Activated CD4-positive, CD25-positive, alpha-beta regulatory T cell treated with anti-CD3 and anti-CD28 coated beads, Interleukin-2, amount 50 U/mL, for 16 hours (primary cell): ENCODE data around the gene PIAS4.
"Not testable (repeated sequence)": the region's sequence is repeated elsewhere in the genome, so short reads cannot be mapped to it uniquely, and the experiment has no call there.

Experiments
- DNase-seq: peaks from one replicate; pipeline ENCODE4 v3.0.0-alpha.2; 2020; ENCODE audit warnings: low read depth, low spot score

PIAS4 gene, protein sequence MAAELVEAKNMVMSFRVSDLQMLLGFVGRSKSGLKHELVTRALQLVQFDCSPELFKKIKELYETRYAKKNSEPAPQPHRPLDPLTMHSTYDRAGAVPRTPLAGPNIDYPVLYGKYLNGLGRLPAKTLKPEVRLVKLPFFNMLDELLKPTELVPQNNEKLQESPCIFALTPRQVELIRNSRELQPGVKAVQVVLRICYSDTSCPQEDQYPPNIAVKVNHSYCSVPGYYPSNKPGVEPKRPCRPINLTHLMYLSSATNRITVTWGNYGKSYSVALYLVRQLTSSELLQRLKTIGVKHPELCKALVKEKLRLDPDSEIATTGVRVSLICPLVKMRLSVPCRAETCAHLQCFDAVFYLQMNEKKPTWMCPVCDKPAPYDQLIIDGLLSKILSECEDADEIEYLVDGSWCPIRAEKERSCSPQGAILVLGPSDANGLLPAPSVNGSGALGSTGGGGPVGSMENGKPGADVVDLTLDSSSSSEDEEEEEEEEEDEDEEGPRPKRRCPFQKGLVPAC

DNA sequence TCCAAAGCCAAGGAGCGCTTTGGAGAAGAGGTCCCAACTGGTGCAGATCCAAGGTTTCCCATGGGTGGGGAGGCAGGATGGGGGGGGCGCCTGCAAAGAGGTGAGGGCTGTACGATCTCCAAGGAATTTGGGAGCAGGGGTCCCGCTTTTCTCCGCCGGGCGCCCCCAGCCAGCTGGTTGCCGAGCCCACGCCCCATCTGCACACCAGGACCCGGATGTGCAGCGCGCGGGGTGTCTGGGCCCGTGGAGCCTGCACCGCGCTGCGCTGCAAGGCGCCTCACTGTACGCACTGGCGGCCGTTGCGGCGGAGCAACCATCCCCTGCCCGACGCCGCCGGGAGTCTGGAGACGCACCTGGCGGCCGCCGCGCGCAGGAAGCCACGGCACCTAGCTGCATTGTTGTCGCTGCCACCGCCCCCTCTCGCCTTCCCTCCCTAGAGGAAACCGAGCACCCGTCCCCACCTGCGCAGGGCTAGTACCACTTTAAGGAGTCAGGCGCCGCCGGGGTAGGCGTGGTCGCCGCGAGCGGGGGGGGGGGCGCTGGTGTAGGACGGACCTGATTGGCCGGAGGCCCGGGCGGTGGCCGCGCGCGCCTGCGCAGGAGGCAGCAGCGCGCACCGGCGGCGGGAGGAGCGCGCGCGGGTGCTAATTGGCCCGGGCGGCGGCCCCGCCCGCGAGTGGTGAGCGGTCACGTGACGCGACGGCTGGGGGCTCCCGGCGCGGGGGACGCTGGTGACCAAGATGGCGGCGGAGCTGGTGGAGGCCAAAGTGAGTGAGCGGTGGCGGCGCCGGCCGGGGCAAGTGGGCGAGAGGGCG is at the start of gene PIAS4:
Gene PIAS4 (plus strand): TSS at position 716 of the 815 bp plus-strand sequence. CDS start 25 bp downstream, at position 741.
- peak; percentile 88 for DNase-seq

DNA sequence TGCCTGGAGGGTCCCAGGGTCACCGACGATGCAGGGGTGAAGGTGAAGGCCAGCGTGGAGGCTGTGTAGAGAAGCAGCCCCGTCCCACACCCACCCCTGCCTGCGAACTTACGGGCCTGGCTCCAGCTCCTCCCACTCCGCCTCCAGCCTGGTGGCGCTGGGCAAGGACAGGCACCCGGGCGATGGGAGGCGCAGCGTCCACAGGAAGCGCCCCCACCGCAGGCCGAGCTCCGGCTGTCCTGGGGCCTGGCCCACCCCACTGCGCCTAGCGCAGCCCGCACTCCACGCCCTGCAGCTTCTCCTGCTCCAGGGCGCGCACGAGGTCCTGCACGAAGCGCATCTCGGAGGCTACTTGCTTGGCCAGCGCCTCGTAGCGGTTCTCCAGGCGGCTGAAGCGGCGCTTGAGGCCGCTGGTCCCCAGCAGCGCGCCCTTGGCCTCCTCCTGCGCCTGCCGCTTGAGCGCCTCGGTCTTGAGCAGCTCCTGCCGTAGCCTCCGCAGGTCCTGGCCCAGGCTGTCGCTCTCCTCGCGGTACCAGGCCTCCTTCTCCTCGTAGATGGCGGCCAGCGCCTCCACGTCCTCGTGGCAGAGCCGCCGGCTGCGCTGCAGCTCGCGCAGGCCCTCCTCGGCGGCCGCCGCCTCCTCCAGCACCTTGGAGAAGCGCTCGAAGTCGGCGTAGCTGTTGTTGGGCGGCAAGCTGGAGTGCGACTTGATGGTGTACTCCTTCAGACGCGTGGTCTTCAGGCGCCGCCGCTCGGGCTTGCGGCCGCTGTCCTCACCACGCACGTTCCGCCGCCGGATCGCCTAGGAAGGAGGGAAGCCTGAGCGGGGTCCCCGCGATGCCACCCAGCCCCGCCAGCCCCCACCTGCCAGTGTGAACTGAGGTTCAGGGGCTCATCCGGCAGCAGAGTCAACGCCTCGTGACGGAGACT is 48.4 kb upstream of the PIAS4 start:
- DNase-seq, result no peak

DNA sequence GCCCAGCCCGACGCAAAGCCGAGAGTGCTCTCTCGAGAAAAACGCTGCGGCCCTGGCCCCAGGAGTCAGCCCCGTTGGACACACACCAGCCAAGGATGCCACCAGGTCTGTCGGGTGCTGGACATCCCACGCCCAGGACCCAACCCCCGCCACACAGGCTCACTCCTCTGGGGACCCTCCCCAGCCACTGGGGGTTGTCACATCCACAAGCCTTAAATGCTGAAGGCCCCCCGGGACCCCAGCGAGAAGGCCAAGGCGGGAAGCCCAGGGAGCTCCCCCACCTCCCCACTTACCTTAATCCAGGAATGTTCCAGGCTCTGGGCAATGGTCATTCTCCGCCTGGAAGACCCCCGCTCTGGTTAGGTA is 47.8 kb upstream of the PIAS4 start:
- no peak for DNase-seq

DNA sequence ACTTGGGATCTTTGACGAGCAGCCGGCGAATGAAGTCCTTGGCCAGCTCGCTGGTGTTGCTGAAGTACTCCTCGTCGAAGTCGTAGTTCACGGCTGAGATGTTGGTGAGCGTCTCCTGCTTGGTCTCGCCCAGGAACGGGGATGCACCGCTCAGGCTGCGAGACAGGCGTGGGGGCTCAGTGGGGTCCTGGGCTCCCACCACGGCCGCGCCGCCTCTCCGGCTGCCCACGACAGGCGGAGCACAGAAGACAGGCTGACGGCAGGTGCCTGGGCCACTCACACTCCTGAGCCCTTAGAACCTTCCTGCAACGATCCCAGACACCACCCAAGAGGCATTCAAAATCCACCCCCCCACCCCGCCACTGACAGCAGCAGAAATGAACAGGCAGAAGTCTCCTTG is 46.5 kb upstream of the PIAS4 start:
- DNase-seq, result no peak

DNA sequence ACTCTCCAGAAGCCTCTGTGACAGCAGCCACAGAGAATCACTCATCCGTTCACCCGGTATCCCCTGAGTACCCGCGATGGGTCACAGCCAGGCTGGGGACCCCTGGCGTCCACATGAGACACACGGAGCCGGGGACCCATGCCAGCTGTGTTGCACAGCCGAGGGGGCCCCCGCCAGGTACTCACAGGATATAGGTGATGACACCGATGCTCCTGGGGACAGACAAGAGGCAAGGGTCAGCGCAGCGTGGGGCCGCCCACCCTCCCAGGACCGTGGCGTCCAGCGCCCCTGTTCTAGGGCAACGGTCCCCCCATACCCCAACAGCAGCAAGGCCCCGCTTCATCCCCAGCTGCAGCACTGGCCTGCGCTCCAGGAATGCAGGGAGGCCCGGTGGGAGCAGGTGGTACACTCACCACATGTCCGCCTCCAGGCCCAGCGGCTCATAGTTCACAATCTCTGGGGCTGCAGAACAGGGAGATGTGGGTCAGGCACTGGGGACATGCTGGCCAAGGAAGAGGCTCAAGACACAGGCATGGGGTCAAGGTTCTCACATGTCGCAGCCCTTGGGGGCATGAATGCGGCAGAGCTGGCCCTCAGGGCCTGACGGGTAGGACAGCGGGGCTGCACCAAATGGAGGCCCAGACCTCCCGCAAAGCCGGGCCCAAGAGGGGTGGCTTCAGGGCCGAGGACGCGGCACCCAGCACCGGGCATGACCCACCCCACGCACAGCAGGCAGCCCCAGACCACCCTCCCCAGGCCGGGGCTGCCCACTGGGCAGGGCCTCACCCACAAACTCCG is 43.9 kb upstream of the PIAS4 start:
- no peak for DNase-seq

DNA sequence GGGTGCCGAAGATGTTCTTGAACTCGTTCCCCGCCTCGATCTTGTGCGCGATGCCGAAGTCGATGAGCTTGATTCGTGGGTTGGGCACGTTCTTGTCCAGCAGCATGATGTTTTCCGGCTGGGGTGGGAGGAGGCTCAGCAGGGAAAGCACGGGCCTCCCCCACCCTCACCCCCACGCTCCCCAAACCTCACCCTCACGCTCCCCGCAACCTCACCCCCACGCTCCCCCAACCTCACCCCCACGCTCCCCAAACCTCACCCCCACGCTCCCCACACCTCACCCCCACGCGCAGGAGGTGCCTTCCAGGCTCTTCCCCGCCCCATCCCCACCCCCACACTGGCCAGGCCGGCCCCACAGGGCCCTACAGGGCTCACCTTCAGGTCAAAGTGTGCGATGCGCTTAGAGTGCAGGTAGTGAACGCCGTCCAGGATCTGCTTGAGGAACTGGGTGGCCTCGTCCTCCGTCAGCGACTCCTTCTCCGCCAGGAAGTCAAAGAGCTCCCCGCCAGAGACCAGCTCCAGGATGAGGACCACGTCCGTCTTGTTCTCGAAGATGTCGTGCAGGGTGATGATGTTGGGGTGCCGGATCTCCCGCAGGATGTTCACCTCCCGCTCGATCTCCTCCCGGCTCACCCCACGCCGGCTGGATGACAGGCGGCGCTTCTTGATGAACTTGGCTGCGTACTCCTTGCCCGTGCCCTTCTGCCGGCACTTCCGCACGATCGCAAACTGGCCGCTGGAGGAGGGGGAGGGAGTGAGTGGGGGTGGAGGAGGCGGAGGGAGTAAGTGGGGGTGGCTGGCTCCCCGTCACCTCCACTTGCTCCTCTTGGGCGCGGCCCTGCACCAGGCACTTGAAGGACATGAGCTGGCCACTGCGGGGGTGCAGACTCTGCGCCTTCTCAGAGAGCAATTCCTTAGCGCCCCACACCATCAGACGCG is 43.0 kb upstream of the PIAS4 start:
- DNase-seq, result no peak

DNA sequence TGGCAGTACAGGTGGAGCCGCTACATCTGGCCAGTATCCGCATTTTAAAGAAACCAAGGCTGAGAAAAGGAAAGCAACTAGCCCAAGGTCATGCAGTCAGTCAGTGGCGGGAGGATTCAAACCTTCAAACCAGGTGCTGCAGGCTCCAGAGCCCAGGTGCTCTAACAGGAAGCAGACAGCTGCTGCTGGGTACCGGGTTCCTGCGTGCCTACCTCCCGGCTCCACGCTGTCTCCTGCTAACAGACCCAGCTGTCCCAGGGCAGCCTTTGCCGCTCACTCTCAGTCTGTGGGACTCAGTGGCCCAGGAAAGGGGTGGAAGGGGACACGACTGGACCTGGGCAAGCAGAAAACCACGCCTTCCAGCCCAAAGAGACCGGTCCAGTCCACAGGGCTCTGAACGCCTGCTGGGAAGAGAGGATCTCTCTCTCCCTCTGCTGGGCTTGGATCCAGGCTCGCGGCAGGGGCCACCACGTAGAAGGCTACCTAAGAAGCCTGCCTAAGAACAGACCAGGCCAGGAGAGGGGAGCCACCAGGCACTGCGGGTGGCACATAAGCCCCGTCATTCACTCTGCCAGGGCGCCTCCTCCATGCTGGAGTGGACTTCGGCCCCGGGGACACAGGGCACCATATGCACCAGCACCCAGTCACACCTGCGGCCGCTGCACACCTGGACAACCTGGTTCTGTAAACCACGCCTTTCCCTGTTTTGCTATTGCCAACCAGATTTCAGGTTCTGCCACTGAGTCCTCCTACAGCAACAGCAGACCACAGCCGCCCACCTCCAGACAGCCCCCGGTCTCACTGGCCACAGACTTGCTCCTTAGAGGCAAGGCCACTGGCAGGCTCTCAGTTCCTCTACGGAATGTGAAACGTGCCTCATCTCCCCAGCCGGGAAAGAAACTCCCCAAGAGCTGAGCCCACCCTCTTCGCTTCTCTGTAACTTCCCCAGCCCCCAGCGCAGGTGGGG is 41.2 kb upstream of the PIAS4 start:
- no peak for DNase-seq

DNA sequence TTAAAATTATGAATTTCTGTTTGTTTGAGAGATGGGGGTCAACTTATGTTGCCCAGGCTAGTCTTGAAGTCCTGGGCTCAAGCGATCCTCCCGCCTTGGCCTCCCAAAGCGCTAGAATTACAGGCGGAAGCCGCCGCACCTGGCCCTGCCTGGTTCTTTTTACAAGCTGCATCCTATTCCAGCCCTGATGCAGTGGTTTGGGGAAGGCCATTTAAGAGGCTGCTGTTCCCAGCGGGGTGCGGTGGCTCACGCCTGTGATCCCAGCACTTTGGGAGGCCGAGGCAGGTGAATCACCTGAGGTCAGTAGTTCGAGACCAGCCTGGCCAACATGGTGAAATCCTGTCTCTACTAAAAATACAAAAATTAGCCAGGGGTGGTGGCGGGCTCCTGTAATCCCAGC is 39.6 kb upstream of the PIAS4 start:
- not testable (repeated sequence) for DNase-seq

DNA sequence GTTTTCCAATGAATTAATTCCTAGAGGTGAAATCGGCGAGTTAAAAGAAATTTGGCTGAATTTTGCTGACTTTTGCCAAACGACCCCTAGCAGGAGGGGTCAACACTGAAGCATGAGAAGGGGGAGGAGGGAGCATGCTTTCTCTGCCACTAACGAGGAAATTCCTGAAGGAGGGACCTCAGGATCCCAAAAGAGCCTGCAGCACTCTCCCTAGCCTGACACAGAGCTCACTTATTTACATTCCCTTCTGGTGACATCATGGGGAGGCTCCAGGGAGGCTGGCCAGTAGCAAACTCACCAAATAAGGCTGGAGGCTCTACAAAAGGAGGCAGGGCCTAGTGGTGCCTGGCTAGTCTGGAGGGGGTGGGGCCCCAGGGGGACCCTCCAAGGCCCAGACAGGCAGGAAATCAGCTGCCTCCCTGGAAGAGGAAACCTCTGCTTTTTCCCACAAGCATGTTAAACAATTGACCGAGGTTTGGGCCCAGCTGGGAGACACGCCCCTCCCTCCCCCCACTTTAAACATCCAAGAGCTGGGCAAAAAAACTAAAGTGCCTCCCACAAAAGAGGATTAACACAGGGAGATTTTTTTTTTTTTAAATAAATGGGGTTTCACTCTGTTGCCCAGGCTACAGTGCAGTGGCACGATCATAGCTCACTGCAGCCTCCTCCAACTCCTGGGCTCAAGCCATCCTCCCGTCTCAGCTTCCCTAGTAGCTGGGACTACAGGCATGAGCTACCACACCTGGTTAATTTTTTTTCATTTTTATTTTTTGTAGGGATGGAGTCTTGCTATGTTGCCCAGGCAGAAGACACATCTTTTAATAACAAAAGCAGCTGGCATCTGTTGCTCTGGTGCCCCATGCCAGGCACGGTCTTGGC is 38.7 kb upstream of the PIAS4 start:
- no peak for DNase-seq

DNA sequence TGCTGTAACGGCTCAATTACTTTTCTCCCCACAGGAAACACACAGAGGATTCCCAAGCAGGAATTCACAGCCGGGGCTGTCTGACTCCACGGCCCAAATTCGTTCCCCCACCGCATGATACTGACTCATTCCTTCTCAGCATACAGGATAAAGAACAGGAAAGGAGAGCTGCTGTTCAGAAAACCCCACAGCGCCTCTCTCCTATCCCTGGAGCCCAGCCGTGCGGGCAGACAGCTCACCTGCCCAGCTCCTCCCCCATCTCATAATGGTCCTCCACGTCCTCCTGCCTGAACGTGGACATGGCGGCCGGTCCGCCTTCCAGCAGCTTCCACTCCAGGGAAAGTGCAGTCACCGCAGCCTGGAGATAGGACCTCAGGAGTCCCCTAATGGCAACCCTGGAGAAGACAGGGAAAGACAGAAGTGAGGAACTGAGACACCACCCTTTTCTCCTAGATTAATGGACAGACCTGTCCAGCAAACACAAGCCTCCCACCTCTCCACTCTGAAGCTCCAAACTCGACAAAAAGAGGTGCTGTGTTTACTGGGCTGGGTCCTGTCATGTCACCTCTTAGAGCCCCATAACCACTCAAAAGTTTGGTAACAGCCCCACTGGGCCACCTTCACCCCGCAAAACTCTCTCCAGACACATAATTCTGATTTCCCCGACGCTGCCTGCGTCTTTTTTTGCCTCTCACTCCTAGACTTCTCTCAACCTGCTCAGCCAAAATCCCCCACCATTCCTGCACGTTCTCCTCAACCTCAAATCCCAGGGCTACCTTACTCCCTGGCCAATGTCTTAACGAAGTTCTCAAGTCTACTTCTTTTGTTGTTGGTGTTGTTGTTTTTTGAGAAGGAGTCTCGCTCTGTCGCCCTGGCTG is 37.9 kb upstream of the PIAS4 start:
- DNase-seq, result no peak

DNA sequence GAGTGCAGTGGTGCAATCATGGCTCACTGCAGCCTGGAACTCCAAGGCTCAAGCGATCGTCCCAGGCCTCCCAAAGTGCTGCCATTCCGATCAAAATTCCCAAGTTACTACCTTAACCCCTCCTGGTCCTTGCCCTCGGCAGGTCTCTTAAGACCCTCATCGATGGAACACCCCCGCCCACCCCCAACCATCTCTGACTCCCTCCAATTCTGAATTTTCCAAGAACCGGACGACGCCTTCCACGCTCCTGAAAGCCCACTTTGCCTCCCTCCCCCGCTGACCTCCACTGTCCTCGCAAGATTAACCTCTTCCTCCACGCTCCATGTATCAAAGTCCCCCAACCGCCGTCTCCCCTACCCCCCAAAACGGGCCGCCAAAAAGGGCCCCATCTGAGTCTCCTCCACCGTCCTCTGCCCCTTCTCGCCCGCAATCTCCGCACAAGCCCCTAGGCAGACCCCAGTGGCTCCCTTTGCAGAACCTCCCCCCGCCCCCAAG is 37.2 kb upstream of the PIAS4 start:
- DNase-seq, result no peak

DNA sequence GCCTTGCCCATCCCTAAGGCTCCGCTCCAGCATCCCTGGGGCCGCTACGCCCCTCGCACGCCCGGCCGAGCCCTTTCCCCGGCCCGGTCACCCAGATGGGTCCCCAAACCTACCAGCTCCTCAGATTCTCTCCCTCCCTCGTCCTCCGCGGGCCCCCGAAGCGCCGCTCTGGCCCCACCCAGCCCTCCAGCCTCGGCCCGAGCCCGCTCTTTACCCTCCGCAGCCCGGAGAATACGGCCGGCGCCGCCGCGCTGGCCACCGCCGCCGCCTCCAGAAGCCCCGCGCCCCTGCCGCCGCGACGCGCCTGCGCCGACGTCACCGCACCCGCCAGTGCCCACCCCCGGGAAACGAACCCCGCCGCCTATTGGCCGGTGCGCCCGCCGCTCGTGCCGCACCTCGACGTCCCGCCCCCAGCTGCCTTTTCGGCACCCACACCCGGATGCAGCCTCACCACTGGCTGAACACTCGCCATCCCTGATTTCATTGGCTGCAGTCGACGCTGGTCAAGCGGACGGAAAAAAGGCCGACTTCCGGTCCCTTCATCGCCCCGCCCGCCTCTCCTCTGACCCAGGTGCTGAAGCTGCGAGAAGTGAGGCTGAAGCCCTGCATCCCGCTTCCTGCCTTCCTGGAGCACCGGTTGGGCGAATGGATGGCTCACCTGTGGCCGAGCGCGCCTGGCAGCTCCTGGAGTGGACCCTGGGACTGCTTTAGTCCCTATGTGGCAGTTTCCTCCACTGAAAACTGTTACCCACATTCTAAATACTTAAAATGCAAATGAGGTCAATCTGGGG is 36.5 kb upstream of the PIAS4 start, which contains the start of gene DAPK3:
Gene DAPK3 (minus strand): TSS at position 292 of the 791 bp plus-strand sequence. CDS start 1,364 bp downstream, outside the sequence.
- DNase-seq, result peak; percentile 77

DNA sequence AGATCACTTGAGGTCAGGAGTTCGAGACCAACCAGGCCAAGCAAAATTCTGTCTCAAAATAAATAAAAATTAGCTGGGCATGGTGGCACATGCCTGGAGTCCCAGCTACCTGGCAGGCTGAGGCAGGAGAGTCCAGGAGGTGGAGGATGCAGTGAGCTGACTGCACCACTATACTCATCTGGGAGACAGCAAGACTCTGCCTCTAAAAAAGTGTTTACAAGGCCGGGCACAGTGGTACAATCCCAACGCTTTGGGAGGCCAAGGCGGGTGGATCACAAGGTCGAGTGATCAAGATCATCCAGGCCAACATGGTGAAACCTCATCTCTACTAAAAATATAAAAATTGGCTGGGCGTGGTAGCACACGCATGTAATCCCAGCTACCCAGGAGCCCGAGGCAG is 32.4 kb upstream of the PIAS4 start:
- DNase-seq, result no peak

DNA sequence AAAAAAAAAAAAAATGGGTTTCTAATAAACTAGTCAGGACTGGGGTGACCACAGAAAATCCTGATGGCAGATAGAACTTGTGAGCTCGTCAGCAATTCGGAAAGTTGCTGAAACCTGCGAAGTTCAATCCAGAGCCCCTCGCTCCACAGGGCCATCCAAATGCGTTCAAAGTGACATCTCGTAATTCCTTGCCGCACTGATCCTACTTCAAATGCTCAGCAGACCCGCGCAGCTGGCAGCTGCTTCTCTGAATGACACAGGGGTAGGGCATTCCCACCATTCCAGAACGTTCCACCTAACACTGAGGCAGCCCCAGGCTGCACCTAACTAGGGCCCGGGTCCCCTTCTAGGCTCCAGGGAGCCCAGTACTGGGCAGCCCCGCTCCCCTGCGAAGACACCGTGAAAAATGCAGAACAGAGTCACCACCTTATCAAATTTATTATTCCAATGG is 31.9 kb upstream of the PIAS4 start:
- no peak for DNase-seq
